HepG2 (cell line): Measurements from ENCODE around the gene SH2D6. TPM values are rescaled to one million over a fixed set of nuclear protein-coding genes. Genes with fewer than 3 reads are reported as not detected.

Experiments used
- ATAC-seq: fragments of 200-7000 bp; cut with Tn5 transposase; 3 replicates; pipeline ENCODE4 v1.9.1; 2020; ENCODE audit warnings: mild to moderate bottlenecking, moderate library complexity
- BruUV-seq: library from RNA; stranded (reverse); fragments of 400-500 nt; replicated peaks from 2 replicates; lab custom pipeline; 2021; lab: Mats Ljungman, UMichigan
- CTCF ChIA-PET: fragments of 300-600 bp; formaldehyde crosslinking; extraction: SDS; loops from one replicate; lab custom pipeline; 2021; ENCODE audit warnings: low total read pairs, inconsistent platforms, low intra/inter-chr PET ratio; lab: Yijun Ruan, JAX
- POLR2A ChIA-PET: fragments of 350-600 bp; sonication (Branson Sonifier 250); formaldehyde crosslinking; loops from one replicate; lab custom pipeline; 2020; ENCODE audit warnings: antibody characterized with exemption, inconsistent platforms; lab: Yijun Ruan, JAX
- DNase-seq: peaks from one replicate; pipeline ENCODE4 v3.0.0-alpha.2; 2015; ENCODE audit warnings: low spot score
- FAIRE-seq: peaks from 3 replicates; lab custom pipeline; 2011; peaks lifted over from hg19 to GRCh38; lab: Jason Lieb, UNC
- H2AFZ ChIP-seq: one replicate; pipeline ENCODE4 v1.6.1; 2011; ENCODE audit warnings: low read length, inconsistent platforms
- H3K27ac ChIP-seq: fragments of 300-600 bp; 3 replicates; pipeline ENCODE4 v1.8.0; 2011; ENCODE audit warnings: mixed run types, mild to moderate bottlenecking, mixed read lengths, low read length, inconsistent platforms; ENCODE audit not compliant: insufficient read depth; ENCODE audit errors: extremely low read length
- H3K27me3 ChIP-seq, 2 experiments: fragments of 200-600 bp in 1 of 2; 2 replicates in 1 of 2; 3 replicates in 1 of 2; pipeline versions ENCODE4 v1.6.0 to v1.8.0; 2011; ENCODE audit warnings: low read length in 2 of 2, mild to moderate bottlenecking in 2 of 2, moderate library complexity in 2 of 2, inconsistent platforms in 1 of 2; ENCODE audit not compliant: insufficient read depth in 2 of 2, control insufficient read depth in 1 of 2
- H3K36me3 ChIP-seq, 2 experiments: fragments of 200-600 bp in 1 of 2; replicated peaks in 1 of 2; 2 replicates in 1 of 2; 3 replicates in 1 of 2; pipeline versions ENCODE4 v1.5.1 to v1.8.0; 2011; ENCODE audit warnings: low read length in 2 of 2, inconsistent platforms in 1 of 2; ENCODE audit not compliant: insufficient read depth in 2 of 2, control insufficient read depth in 1 of 2
- H3K4me1 ChIP-seq: 2 replicates; pipeline ENCODE4 v1.5.1; 2012; ENCODE audit warnings: low read length, inconsistent platforms; ENCODE audit not compliant: insufficient read depth
- H3K4me2 ChIP-seq: 2 replicates; pipeline ENCODE4 v1.6.0; 2011; ENCODE audit warnings: low read depth, low read length, inconsistent platforms
- H3K4me3 ChIP-seq, 3 experiments: fragments of 200-600 bp in 1 of 3; sonication (generic), shearing (Covaris generic) in 1 of 3; replicated peaks in 1 of 3; 2 replicates each; pipeline ENCODE4 v1.5.1; 2011 to 2016; ENCODE audit warnings: low read length in 3 of 3, inconsistent platforms in 2 of 3, low read depth in 2 of 3, mild to moderate bottlenecking in 2 of 3, control low read depth in 1 of 3, mixed read lengths in 1 of 3; ENCODE audit not compliant: insufficient read depth in 1 of 3
- H3K79me2 ChIP-seq: one replicate; pipeline ENCODE4 v1.6.1; 2011; ENCODE audit warnings: low read length, inconsistent platforms; ENCODE audit not compliant: insufficient read depth
- H3K9ac ChIP-seq: 2 replicates; pipeline ENCODE4 v1.6.0; 2011; ENCODE audit warnings: mild to moderate bottlenecking, low read depth, low read length, inconsistent platforms; ENCODE audit not compliant: insufficient read depth
- H3K9me3 ChIP-seq: 2 replicates; pipeline ENCODE4 v1.5.1; 2012; ENCODE audit warnings: mild to moderate bottlenecking, low read length
- H4K20me1 ChIP-seq: 2 replicates; pipeline ENCODE4 v1.6.0; 2011; ENCODE audit warnings: inconsistent platforms, mild to moderate bottlenecking, low read length, moderate library complexity; ENCODE audit not compliant: insufficient read depth
- ETV5 ChIP-seq: IDR thresholded peaks from 2 replicates; pipeline ENCODE4 v1.6.1; 2018; ENCODE audit warnings: missing biosample characterization, missing genetic modification reagents, inconsistent platforms, borderline replicate concordance
- HDAC2 ChIP-seq: sonication (generic); formaldehyde crosslinking; IDR thresholded peaks from 2 replicates; pipeline ENCODE4 v1.4.0; 2020; ENCODE audit warnings: missing genetic modification reagents
- HNRNPH1 ChIP-seq: fragments of 200-400 bp; formaldehyde crosslinking; optimal IDR thresholded peaks from 2 replicates; pipeline ENCODE3; 2017; ENCODE audit warnings: mild to moderate bottlenecking, low read depth, low read length
- HOXA9 ChIP-seq: sonication (generic); formaldehyde crosslinking; IDR thresholded peaks from 2 replicates; pipeline ENCODE4 v1.8.1; 2022; ENCODE audit warnings: missing genetic modification reagents, mild to moderate bottlenecking, moderate library complexity, borderline replicate concordance
- NFKB2 ChIP-seq: sonication (generic); formaldehyde crosslinking; IDR thresholded peaks from 2 replicates; pipeline ENCODE4 v1.4.0; 2020; ENCODE audit warnings: missing genetic modification reagents, borderline replicate concordance
- NFYB ChIP-seq: sonication (generic); formaldehyde crosslinking; IDR thresholded peaks from 2 replicates; pipeline ENCODE4 v1.4.0; 2020; ENCODE audit warnings: missing genetic modification reagents
- NPAS2 ChIP-seq: sonication (generic); formaldehyde crosslinking; IDR thresholded peaks from 2 replicates; pipeline ENCODE4 v1.8.0; 2022; ENCODE audit warnings: mild to moderate bottlenecking, missing genetic modification reagents, borderline replicate concordance
- PAWR ChIP-seq: sonication (generic); formaldehyde crosslinking; IDR thresholded peaks from 2 replicates; pipeline ENCODE4 v1.4.0; 2020; ENCODE audit warnings: missing genetic modification reagents, mild to moderate bottlenecking, borderline replicate concordance
- ZBTB8A ChIP-seq: sonication (generic); formaldehyde crosslinking; IDR thresholded peaks from 2 replicates; pipeline ENCODE4 v1.4.0; 2020; ENCODE audit warnings: mild to moderate bottlenecking, low read depth, missing genetic modification reagents, borderline replicate concordance
- ZMAT3 ChIP-seq: sonication (generic); formaldehyde crosslinking; conservative IDR thresholded peaks from 2 replicates; pipeline ENCODE4 v1.7.0; 2021; ENCODE audit warnings: missing genetic modification reagents
- ZNF263 ChIP-seq: sonication (generic); formaldehyde crosslinking; IDR thresholded peaks from 2 replicates; pipeline ENCODE4 v1.4.0; 2020; ENCODE audit warnings: missing genetic modification reagents
- ZNF619 ChIP-seq: sonication (generic); formaldehyde crosslinking; IDR thresholded peaks from 2 replicates; pipeline ENCODE4 v1.4.0; 2020; ENCODE audit warnings: mild to moderate bottlenecking, missing genetic modification reagents
- ZNF761 ChIP-seq: sonication (generic); formaldehyde crosslinking; conservative IDR thresholded peaks from 2 replicates; pipeline ENCODE4 v1.4.0; 2020; ENCODE audit warnings: mild to moderate bottlenecking, missing genetic modification reagents
- ZNF891 ChIP-seq: sonication (generic); formaldehyde crosslinking; IDR thresholded peaks from 2 replicates; pipeline ENCODE4 v1.5.0; 2020; ENCODE audit warnings: mild to moderate bottlenecking, missing genetic modification reagents
- WGBS: methylation state at CpG from one replicate; pipeline ENCODE4 v1.1.6; 2017; ENCODE audit warnings: low lambda C conversion rate; 5-methylcytosine and 5-hydroxymethylcytosine counted together
- in situ Hi-C: cut with HindIII; loops from 2 replicates; pipeline ENCODE4 v1.10.0; 2017; ENCODE audit warnings: low pct_unique_long_range_greater_than_20kb; ENCODE audit not compliant: extremely low pct_ligation_motif_present
- intact Hi-C: fragments of 100-400 bp; cut with micrococcal nuclease; formaldehyde crosslinking; loops from one replicate; pipeline ENCODE4 v1.10.0; 2022; ENCODE audit not compliant: unreplicated experiment
- polyA plus RNA-seq, 8 experiments: library from polyadenylated mRNA; depleted of rRNA in 3 of 8; stranded (reverse) in 7 of 8; unstranded in 1 of 8; fragments of >200 nt; fragmentation: Illumina TruSeq in 4 of 8; extraction: Trizol in 4 of 8; gene quantifications; 2 replicates each; pipeline versions ENCODE4 v1.2.1 to v1.2.3, GENCODE V29; 2011 to 2016; ENCODE audit warnings: low read depth in 4 of 8, missing spikeins in 1 of 8, mixed read lengths in 1 of 8; ENCODE audit not compliant: insufficient read depth in 1 of 8
- total RNA-seq, 5 experiments: library from RNA; depleted of rRNA; stranded (reverse); fragments of >200 nt; fragmentation: Illumina TruSeq; extraction: Trizol; gene quantifications; 2 replicates each; pipeline ENCODE4 v1.2.3, GENCODE V29; 2016; ENCODE audit warnings: low read depth in 1 of 5

SH2D6 gene
- total and polyA plus RNA-seq, 2 of the 13 experiments (the other 11 are each of a cell fraction or from before 2014, with no cell fraction given), result 0.11 to 0.26 TPM

DNA sequence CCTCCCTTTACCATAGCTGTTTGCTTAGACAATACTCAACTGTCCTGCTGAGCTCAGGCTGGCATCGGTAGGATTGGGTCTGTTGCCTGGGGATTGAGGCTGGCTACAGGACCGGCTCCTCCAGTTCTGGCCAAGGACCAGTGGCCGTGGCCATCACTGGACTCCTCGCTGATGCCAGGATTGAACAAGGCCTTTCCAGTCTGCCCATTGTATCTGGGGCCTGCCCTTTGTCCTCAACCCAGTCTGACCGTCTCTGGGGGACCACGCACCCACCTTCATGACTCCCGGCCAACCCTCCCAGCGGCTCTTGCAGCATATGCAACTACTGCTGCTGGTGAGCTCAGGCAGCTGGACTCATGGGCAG, 28.7 kb downstream of the SH2D6 start:
- no peak overlapping the region for H3K4me2 ChIP-seq
- no peak overlapping the region for H3K9ac ChIP-seq
- H3K9me3 ChIP-seq, result no peaks in the 10 kb centered on the region
- TF ChIP-seq ZNF619 (0 out of 2 replicates have a peak, but pooled peaks have one; percentile 9), ZNF263 (CRISPR knock-in tag) (0 out of 2 replicates have a peak, but pooled peaks have one; percentile 5), NFKB2 (CRISPR knock-in tag) (0 out of 2 replicates have a peak, but pooled peaks have one; percentile 40), ETV5 (CRISPR knock-in tag) (peak; percentile 3; the same call in 1 of the 2 replicates), HNRNPH1 (no peak)
- TF ChIP-seq, all 625 proteins: peak for 4
- ATAC-seq (peak; percentile 6; the same call in 2 of the 3 replicates), FAIRE-seq (no peak), DNase-seq (no peak)
- Histone ChIP-seq H3K79me2 (no peaks in the 10 kb centered on the region), H3K27me3 (peaks cover 0 to 5% of the 10 kb centered on the region in 2 experiments; a peak in 1 of 5 replicates), H3K4me1 (peaks cover 42% of the 10 kb centered on the region), H3K27ac (no peak overlapping the region), H3K4me3 (no peak overlapping the region), H3K36me3 (no peaks in the 10 kb centered on the region), H2AFZ (no peak overlapping the region), H4K20me1 (no peaks in the 10 kb centered on the region)
- BruUV-seq, result no TSS peak
- in situ Hi-C loops, result no loop called here
- POLR2A ChIA-PET, result interaction anchor here (0.7 to 3.7 kb wide), 8 partner anchors 9 to 119 kb away, joined by 3 to 37 read pairs (median 9); partner anchors contain the start of genes MAT2A, SH2D6 and TGOLN2
- intact Hi-C loops, result no loop called here
- 72% methylated on average over 6 of the region's 8 CpGs for WGBS
- CTCF ChIA-PET, result no interaction called here

DNA sequence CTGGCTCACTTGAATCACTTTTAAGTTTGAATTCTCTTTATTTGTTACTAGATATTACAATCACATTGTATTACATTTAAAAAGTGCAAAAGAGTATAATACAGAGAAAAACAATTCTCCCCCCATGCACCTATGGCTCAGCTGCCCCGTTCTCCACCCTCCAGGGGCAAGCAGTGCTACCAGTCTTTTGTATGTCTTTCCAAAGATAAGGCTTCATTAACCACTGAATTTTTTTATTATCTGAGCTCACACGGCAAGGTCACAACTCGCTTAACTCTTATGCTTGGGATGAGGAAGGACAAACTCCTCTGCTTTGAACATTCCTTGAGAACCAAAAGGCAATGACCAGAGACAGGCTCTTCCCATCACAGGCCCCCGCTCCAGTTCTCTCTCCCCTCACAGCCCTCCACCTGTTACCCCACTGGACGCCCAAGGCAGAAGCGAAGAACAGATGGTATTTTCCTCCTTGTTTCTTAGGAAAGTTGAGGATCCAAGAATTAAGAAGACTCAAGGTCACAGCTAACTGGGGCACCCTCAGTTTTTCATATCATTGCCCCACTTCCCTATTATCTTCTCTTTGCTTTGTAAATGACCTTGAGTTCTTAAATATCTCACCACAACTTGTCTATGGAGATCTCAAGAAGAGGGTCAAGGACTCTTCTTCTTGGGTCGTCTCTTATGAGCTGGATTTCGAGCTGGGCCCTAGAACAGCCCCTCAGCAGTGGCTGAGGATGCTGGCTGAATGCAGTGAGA, 30.1 kb downstream of the SH2D6 start:
- Histone ChIP-seq H3K4me3 (no peak overlapping the region), H3K36me3 (no peaks in the 10 kb centered on the region), H2AFZ (no peak overlapping the region), H4K20me1 (no peaks in the 10 kb centered on the region), H3K9ac (no peak overlapping the region), H3K4me1 (peaks cover 56% of the 10 kb centered on the region), H3K27ac (no peak overlapping the region), H3K79me2 (no peaks in the 10 kb centered on the region)
- in situ Hi-C loops, result no loop called here
- BruUV-seq, result no TSS peak
- CTCF ChIA-PET, result no interaction called here
- WGBS, result 70% methylated on average over 8 of the region's 8 CpGs
- TF ChIP-seq ZNF761 (CRISPR knock-in tag), result no peak
- TF ChIP-seq ZMAT3 (CRISPR knock-in tag), result no peak
- no peak for TF ChIP-seq HDAC2 (CRISPR knock-in tag)
- no peak for TF ChIP-seq NFYB (CRISPR knock-in tag)
- no peak for TF ChIP-seq PAWR (CRISPR knock-in tag)
- TF ChIP-seq HOXA9 (CRISPR knock-in tag), result no peak
- TF ChIP-seq ZNF891 (CRISPR knock-in tag), result no peak
- TF ChIP-seq ZBTB8A (CRISPR knock-in tag), result no peak
- TF ChIP-seq NPAS2, result no peak
- TF ChIP-seq, all 625 proteins: peak for 0
- FAIRE-seq (no peak), ATAC-seq (no peak), DNase-seq (no peak)
- intact Hi-C loops, result no loop called here
- no peak overlapping the region for H3K4me2 ChIP-seq
- no peaks in the 10 kb centered on the region for H3K9me3 ChIP-seq
- POLR2A ChIA-PET, result interaction anchor here (1.6 kb wide), 1 partner anchor 90 kb away, joined by 8 read pairs; the partner anchor contains the start of gene MAT2A
- H3K27me3 ChIP-seq, result no peaks in the 10 kb centered on the region
